Neutrophil (primary cell): Measurements from ENCODE around the gene DENND6B.

Source experiments
- H3K27ac ChIP-seq: fragments of 200-600 bp; sonication (generic); 2 replicates; pipeline ENCODE4 v1.5.1; 2016; ENCODE audit warnings: mild to moderate bottlenecking, moderate library complexity
- H3K27me3 ChIP-seq: fragments of 200-600 bp; sonication (generic); 2 replicates; pipeline ENCODE4 v1.6.0; 2016; ENCODE audit warnings: mild to moderate bottlenecking
- H3K36me3 ChIP-seq: fragments of 200-600 bp; sonication (generic); 2 replicates; pipeline ENCODE4 v1.5.1; 2017
- H3K4me1 ChIP-seq, 2 experiments: fragments of 200-600 bp in 1 of 2; sonication (generic) in 1 of 2; 1 replicate in 1 of 2; 2 replicates in 1 of 2; pipeline versions ENCODE4 v1.5.1 to v1.6.1; 2013 to 2016; ENCODE audit warnings: low read depth in 1 of 2, low read length in 1 of 2, mild to moderate bottlenecking in 1 of 2, moderate library complexity in 1 of 2; ENCODE audit not compliant: control insufficient read depth in 1 of 2, insufficient read depth in 1 of 2
- H3K4me3 ChIP-seq, 2 experiments: fragments of 200-600 bp in 1 of 2; sonication (generic) in 1 of 2; 1 replicate in 1 of 2; 2 replicates in 1 of 2; pipeline ENCODE4 v1.5.1; 2013 to 2016; ENCODE audit warnings: low read depth in 1 of 2, low read length in 1 of 2, mild to moderate bottlenecking in 1 of 2, moderate library complexity in 1 of 2
- H3K9me3 ChIP-seq: fragments of 200-600 bp; sonication (generic); 2 replicates; pipeline ENCODE4 v1.5.1; 2016
- CTCF ChIP-seq: fragments of 200-600 bp; sonication (generic); IDR thresholded peaks from 2 replicates; pipeline ENCODE4 v1.5.1; 2016; ENCODE audit warnings: antibody characterized with exemption

DENND6B gene

DNA sequence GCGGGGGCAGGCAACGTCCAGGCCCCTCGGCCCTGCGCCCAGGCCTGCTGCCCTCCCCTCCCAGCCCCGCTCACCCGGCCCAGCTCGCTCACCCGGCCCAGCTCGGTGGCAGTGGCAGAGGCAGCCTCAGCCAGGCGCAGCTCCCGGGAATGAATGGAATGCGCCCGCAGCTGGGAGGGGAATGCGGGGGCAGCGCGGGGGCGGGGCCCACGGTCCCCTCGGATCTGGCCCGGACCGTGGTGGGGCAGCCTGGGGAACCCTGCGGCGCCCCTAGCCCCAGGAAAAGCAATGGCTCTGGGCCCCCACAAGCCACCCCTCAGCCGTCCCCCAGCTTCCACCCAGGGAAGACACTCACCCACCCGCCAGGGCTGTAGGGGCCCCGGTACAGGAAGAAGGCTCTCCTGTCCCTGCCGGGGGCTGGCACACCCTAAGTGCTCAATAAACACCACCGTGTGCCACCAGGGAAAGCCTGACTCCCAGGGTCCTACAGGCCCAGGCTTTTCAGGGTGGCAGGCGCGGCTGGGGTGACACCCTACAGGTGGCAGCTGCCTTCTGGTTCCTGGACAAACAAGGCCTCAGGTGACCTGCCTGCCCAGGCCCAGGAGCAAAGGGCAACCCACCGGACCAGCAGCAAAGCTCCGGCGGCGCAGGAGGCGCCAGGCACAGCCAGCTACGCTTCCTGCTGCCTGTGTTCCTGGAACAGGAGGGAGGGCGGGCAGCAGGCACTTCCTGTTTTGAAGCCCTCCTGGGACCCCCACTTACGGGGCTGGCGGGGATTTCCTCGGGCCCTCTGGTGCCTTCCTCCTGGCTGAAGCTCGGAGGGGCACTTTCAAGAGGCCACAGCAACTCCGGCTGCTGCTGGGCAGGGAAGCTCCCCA is 33.1 kb downstream of the DENND6B start:
- H3K27ac ChIP-seq = no peak overlapping the region
- H3K4me1 ChIP-seq = no peaks in the 10 kb centered on the region
- H3K9me3 ChIP-seq = no peaks in the 10 kb centered on the region
- H3K27me3 ChIP-seq = peaks cover 73% of the 10 kb centered on the region
- H3K4me3 ChIP-seq = no peak overlapping the region
- TF ChIP-seq CTCF = no peak
- H3K36me3 ChIP-seq = no peaks in the 10 kb centered on the region

GRCh38 chr22:50292643-50293440 is 34.0 kb downstream of the DENND6B start:
- no peaks in the 10 kb centered on the region for H3K4me1 ChIP-seq
- TF ChIP-seq CTCF = no peak
- H3K27me3 ChIP-seq = peaks cover 64% of the 10 kb centered on the region
- no peaks in the 10 kb centered on the region for H3K36me3 ChIP-seq
- H3K4me3 ChIP-seq = no peak overlapping the region
- H3K27ac ChIP-seq = no peak overlapping the region
- H3K9me3 ChIP-seq = no peaks in the 10 kb centered on the region

- no peak for TF ChIP-seq CTCF
- H3K4me3 ChIP-seq = no peak overlapping the region
- H3K4me1 ChIP-seq = no peaks in the 10 kb centered on the region
- H3K36me3 ChIP-seq = no peaks in the 10 kb centered on the region
- H3K9me3 ChIP-seq = no peaks in the 10 kb centered on the region
- peaks cover 45% of the 10 kb centered on the region for H3K27me3 ChIP-seq
- no peak overlapping the region for H3K27ac ChIP-seq
Measured at GRCh38 chr22:50289942-50290630, 36.7 kb downstream of the DENND6B start.

DNA sequence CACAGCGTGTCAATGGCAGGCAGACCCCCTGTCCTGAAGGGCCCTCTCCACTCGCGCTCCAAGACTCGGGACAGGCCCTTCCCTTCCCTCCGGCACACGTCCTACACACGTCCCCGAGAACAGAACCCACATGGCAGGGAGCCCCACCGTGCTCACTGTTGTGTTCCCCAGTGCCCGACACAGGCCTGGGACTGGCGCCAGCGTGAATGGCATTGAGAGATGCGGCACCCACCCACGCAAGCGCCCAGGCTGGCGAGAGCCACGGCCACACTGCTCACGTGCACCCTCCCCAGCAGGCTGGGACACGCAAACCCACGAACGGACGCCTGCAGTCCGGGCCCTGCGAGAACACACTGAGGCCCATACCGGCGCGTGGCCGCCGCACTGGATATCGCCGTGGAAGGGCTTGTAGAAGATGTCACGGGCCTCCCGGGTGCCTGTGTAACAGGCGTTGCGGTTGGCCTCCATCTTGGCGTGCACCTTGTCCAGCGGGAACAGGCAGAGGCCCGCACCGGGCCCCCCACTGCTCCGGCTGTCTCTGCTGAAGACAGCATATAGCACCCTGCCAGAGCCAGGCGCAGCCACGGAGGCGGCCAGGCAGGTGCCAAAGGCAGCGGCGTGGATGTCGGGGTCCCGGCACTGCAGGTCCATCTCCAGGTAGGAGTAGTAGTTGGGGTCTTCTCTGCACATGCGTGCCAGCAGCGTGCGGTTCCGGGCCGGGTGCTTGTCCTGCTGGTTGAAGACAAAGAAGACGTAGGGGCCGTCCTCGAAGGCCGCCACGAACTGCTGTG is 37.5 kb downstream of the DENND6B start:
- Histone ChIP-seq H3K4me3 (no peak overlapping the region), H3K27ac (no peak overlapping the region), H3K9me3 (no peaks in the 10 kb centered on the region), H3K36me3 (no peaks in the 10 kb centered on the region), H3K27me3 (peaks cover 39% of the 10 kb centered on the region), H3K4me1 (no peaks in the 10 kb centered on the region)
- TF ChIP-seq CTCF = no peak

DNA sequence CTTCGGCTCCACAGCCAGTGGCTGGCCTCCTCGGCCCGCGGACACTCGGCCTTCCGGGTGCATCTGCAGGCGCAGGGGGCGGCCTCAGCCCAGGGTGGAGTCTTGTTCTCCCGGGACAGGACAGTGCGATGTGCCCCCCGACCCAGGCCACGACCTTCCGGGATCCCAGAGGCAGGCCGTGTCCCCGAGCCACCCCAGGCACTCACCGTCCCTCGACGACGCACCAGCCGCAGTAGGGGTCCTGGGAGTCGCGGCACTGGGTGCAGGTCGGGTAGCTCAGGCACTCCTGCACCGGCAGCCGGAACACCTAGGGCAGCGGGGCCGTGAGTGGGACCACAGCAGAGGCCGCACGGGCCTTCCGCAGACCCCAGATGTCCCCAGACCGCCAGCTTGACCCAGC is 39.1 kb downstream of the DENND6B start:
- no peaks in the 10 kb centered on the region for H3K9me3 ChIP-seq
- H3K4me1 ChIP-seq = no peaks in the 10 kb centered on the region
- no peak overlapping the region for H3K27ac ChIP-seq
- TF ChIP-seq CTCF = no peak
- H3K36me3 ChIP-seq = no peaks in the 10 kb centered on the region
- no peak overlapping the region for H3K4me3 ChIP-seq
- peaks cover 23% of the 10 kb centered on the region for H3K27me3 ChIP-seq
